ENCODE measurements around the gene NOL4L. TPM values are rescaled to one million over a fixed set of nuclear protein-coding genes. Genes with fewer than 3 reads are reported as not detected.
A peak's percentile ranks its signal among the peaks of the same experiment; 100 is the strongest.

The NOL4L gene
- total RNA-seq, 2 experiments from 2014 or later: 21.8 to 22.1 TPM

DNA sequence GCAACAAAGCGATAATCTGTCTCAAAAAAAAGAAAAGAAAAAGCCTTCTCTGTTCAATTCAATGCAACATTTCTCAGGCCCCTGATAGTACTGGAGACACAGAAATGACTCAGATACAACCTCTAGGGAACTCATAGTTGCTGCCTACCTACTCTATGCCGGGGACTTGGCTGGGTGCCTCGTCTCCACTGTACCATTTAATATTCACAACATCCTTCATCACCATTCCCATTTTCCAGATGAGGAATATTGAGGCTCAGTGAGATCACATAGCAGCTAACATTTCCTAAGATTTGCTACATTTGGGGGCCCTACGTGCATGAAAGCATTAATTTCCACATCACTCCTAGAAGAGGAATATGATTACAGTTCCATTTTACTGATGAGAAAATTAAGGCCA is 7.5 kb downstream of the NOL4L start:
- DNase-seq: no peak
- no peaks in the 10 kb centered on the region for H3K27me3 Mint-ChIP-seq
- CTCF ChIA-PET: interaction anchor here (1.3 kb wide), 1 partner anchor 55 kb away, joined by 4 read pairs; no protein-coding TSS in a partner anchor
- peaks cover 46% of the 10 kb centered on the region for H3K4me1 Mint-ChIP-seq (ENCODE audit: low read depth)
- POLR2A ChIA-PET: no interaction called here
- H3K36me3 Mint-ChIP-seq: no peaks in the 10 kb centered on the region
- intact Hi-C loops (cut with micrococcal nuclease): loop anchor here (2.0 kb wide), 1 partner anchor 23 kb away; no protein-coding TSS in a partner anchor
- no peaks in the 10 kb centered on the region for H3K9me3 Mint-ChIP-seq
- peak overlapping the region; percentile 23 for H3K27ac Mint-ChIP-seq
- no peak overlapping the region for H3K4me3 Mint-ChIP-seq

- H3K36me3 Mint-ChIP-seq: no peaks in the 10 kb centered on the region
- H3K27ac Mint-ChIP-seq: no peak overlapping the region
- DNase-seq: no peak
- ChIA-PET POLR2A (no interaction called here), CTCF (interaction anchor here (0.8 kb wide), 1 partner anchor 54 kb away, joined by 4 read pairs; no protein-coding TSS in a partner anchor)
- intact Hi-C loops (cut with micrococcal nuclease): loop anchor here (2.0 kb wide), 1 partner anchor 22 kb away; no protein-coding TSS in a partner anchor
- no peaks in the 10 kb centered on the region for H3K27me3 Mint-ChIP-seq
- peaks cover 48% of the 10 kb centered on the region for H3K4me1 Mint-ChIP-seq (ENCODE audit: low read depth)
- H3K9me3 Mint-ChIP-seq: no peaks in the 10 kb centered on the region
- H3K4me3 Mint-ChIP-seq: no peak overlapping the region
Measured at GRCh38 chr20:32577023-32577422, 8.1 kb downstream of the NOL4L start.

GRCh38 chr20:32576560-32576959 is 8.6 kb downstream of the NOL4L start:
- ChIA-PET POLR2A (no interaction called here), CTCF (interaction anchor here (0.8 kb wide), 1 partner anchor 54 kb away, joined by 4 read pairs; no protein-coding TSS in a partner anchor)
- Mint-ChIP-seq H3K27ac (no peak overlapping the region), H3K27me3 (no peaks in the 10 kb centered on the region), H3K4me1 (ENCODE audit: low read depth) (peaks cover 48% of the 10 kb centered on the region), H3K4me3 (no peak overlapping the region), H3K36me3 (no peaks in the 10 kb centered on the region), H3K9me3 (no peaks in the 10 kb centered on the region)
- DNase-seq: no peak
- intact Hi-C loops (cut with micrococcal nuclease): loop anchor here (2.0 kb wide), 1 partner anchor 22 kb away; no protein-coding TSS in a partner anchor

GRCh38 chr20:32575805-32576204 is 9.3 kb downstream of the NOL4L start:
- no peak overlapping the region for H3K4me3 Mint-ChIP-seq
- intact Hi-C loops (cut with micrococcal nuclease): loop anchor here (2.0 kb wide), 1 partner anchor 21 kb away; no protein-coding TSS in a partner anchor
- DNase-seq: no peak
- POLR2A ChIA-PET: no interaction called here
- H3K9me3 Mint-ChIP-seq: no peaks in the 10 kb centered on the region
- no peak overlapping the region for H3K27ac Mint-ChIP-seq
- no peaks in the 10 kb centered on the region for H3K27me3 Mint-ChIP-seq
- CTCF ChIA-PET: interaction anchor here (1.3 kb wide), 1 partner anchor 53 kb away, joined by 4 read pairs; no protein-coding TSS in a partner anchor
- no peaks in the 10 kb centered on the region for H3K36me3 Mint-ChIP-seq
- H3K4me1 Mint-ChIP-seq (ENCODE audit: low read depth): peaks cover 45% of the 10 kb centered on the region

GRCh38 chr20:32575227-32575581 is 9.9 kb downstream of the NOL4L start:
- Mint-ChIP-seq H3K4me3 (no peak overlapping the region), H3K9me3 (no peaks in the 10 kb centered on the region), H3K36me3 (no peaks in the 10 kb centered on the region), H3K4me1 (ENCODE audit: low read depth) (peaks cover 45% of the 10 kb centered on the region), H3K27me3 (no peaks in the 10 kb centered on the region), H3K27ac (no peak overlapping the region)
- POLR2A ChIA-PET: interaction anchor here (0.9 to 1.0 kb wide), 2 partner anchors 34 to 36 kb away, joined by 3 to 5 read pairs; no protein-coding TSS in a partner anchor
- DNase-seq: no peak
- CTCF ChIA-PET: interaction anchor here (1.0 to 1.3 kb wide), 4 partner anchors 20 to 99 kb away, joined by 3 to 4 read pairs (median 4); partner anchors contain the start of gene C20orf203
- intact Hi-C loops (cut with micrococcal nuclease): no loop called here

DNA sequence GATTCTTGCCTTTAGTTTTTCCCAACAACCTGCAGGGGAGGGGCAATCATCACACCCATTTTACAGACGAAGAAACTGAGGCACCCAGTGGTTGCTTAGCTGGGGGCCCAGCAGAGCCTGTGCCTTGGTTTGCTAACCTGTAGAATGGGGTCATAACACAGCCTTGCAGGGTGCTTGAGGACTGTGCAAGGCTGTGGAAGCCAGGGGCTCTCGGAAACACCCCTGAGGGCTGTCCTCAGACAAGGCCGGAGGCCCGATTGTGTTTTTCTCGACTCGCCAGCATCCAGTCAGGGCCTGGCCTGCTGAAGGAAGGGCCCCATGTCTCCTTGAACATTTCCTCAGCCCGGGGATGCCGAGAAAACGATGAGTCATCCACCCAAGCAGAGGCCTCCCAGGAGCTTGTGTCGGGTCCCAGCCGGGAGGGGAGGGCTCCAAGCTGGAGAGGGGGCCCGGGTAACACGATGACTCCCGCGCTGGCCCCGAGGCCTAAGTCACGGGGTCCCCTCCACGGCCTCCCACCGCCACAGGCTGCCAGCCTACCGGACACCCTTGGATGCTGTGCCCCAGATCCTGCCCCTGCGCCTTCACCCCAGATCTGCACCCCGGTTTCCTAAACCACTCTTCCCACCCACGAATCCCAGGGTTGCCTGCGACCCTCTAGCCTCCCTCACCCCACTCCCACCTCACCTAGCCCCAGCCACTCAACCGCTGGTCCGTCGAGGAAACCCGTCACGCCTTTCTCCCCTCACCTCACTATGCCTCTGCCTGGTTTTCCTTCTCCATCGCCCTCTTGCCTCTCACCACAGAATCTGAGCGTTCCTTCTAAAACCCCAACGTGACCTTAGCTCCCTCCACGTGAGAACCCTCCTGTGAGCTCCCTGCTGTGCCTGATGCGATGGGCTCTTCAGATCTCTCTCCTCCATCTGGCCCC is 10.6 kb downstream of the NOL4L start:
- peak; percentile 74 for DNase-seq
- H3K4me3 Mint-ChIP-seq: no peak overlapping the region
- no peaks in the 10 kb centered on the region for H3K9me3 Mint-ChIP-seq
- no peak overlapping the region for H3K27ac Mint-ChIP-seq
- H3K36me3 Mint-ChIP-seq: no peaks in the 10 kb centered on the region
- intact Hi-C loops (cut with micrococcal nuclease): no loop called here
- H3K4me1 Mint-ChIP-seq (ENCODE audit: low read depth): peaks cover 44% of the 10 kb centered on the region
- ChIA-PET CTCF (interaction anchor here (0.7 to 2.2 kb wide), 7 partner anchors 10 to 100 kb away, joined by 3 to 5 read pairs (median 4); partner anchors contain the start of gene C20orf203), POLR2A (interaction anchor here (0.9 to 1.0 kb wide), 2 partner anchors 33 to 36 kb away, joined by 3 to 5 read pairs; no protein-coding TSS in a partner anchor)
- no peaks in the 10 kb centered on the region for H3K27me3 Mint-ChIP-seq

DNA sequence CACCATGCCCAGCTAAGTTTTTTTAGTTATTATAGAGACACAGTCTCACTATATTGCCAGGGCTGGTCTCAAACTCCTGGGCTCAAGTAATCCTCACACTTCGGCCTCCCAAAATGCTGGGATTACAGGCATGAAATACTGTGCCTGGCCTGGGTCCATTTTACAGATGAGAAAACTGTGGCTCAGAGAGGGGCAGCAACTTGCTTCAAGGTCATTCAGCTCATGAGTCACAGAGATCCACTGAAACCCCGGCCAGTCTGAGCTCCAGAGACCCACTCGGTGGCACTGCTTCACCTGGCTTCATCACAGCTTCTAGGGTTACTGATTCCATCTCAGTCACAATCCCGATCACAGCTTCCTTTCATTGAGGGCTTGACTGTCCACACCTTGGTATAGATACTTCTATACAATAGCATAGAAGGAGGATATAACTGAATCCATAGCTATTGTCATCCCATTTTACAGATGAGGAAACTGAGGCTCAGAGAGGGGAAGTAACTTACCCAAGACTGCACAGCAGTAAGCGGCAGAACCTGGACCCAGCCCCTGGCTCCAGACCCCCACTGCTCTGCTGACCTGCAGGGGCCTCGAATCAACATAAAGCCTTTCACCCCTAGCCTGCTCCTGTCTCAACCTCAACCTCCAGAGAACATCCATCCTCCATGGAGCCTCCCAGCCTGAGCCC is 11.8 kb downstream of the NOL4L start:
- Mint-ChIP-seq H3K4me1 (ENCODE audit: low read depth) (peaks cover 38% of the 10 kb centered on the region), H3K9me3 (no peaks in the 10 kb centered on the region), H3K27ac (no peak overlapping the region), H3K27me3 (no peaks in the 10 kb centered on the region), H3K36me3 (no peaks in the 10 kb centered on the region), H3K4me3 (no peak overlapping the region)
- intact Hi-C loops (cut with micrococcal nuclease): no loop called here
- no peak for DNase-seq
- ChIA-PET CTCF (interaction anchor here (0.9 to 2.2 kb wide), 5 partner anchors 13 to 205 kb away, joined by 3 to 5 read pairs (median 4); no protein-coding TSS in a partner anchor), POLR2A (interaction anchor here (1.2 to 1.5 kb wide), 2 partner anchors 10 to 37 kb away, joined by 3 to 4 read pairs; no protein-coding TSS in a partner anchor)

GRCh38 chr20:32572271-32572968 is 12.7 kb downstream of the NOL4L start:
- no peak for DNase-seq
- Mint-ChIP-seq H3K4me3 (no peak overlapping the region), H3K27me3 (no peaks in the 10 kb centered on the region), H3K36me3 (no peaks in the 10 kb centered on the region), H3K4me1 (ENCODE audit: low read depth) (peaks cover 32% of the 10 kb centered on the region), H3K27ac (no peak overlapping the region), H3K9me3 (no peaks in the 10 kb centered on the region)
- ChIA-PET CTCF (interaction anchor here (1.5 to 2.2 kb wide), 3 partner anchors 12 to 80 kb away, joined by 4 to 5 read pairs (median 5); no protein-coding TSS in a partner anchor), POLR2A (interaction anchor here (1.2 to 1.5 kb wide), 2 partner anchors 11 to 36 kb away, joined by 3 to 4 read pairs; no protein-coding TSS in a partner anchor)
- intact Hi-C loops (cut with micrococcal nuclease): no loop called here

DNA sequence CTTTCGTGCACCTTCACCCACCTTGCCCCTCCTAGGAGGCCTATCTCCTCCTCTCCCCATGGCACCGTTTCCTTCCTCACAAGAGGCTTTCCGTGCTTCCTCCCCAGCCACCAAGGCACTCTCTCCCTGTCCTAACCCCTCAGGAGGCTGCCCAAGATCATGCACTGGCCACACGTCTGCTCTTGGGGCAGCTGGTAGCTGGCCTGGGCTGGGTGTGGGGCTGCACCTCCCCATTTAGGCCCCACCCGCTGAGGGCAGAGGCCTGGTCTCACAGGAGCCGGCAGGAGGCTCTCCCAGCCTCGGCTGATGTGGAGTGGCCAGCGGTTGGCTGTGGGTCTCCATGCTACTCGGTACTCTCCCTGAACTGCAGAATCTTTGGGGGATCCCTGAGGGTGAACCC is 13.6 kb downstream of the NOL4L start:
- H3K27ac Mint-ChIP-seq: no peak overlapping the region
- H3K36me3 Mint-ChIP-seq: no peaks in the 10 kb centered on the region
- no peak overlapping the region for H3K4me3 Mint-ChIP-seq
- no peak for DNase-seq
- CTCF ChIA-PET: no interaction called here
- H3K9me3 Mint-ChIP-seq: no peaks in the 10 kb centered on the region
- no peaks in the 10 kb centered on the region for H3K27me3 Mint-ChIP-seq
- POLR2A ChIA-PET: no interaction called here
- intact Hi-C loops (cut with micrococcal nuclease): no loop called here
- peaks cover 28% of the 10 kb centered on the region for H3K4me1 Mint-ChIP-seq (ENCODE audit: low read depth)

- no peaks in the 10 kb centered on the region for H3K9me3 Mint-ChIP-seq
- POLR2A ChIA-PET: no interaction called here
- H3K36me3 Mint-ChIP-seq: no peaks in the 10 kb centered on the region
- DNase-seq: no peak
- H3K4me1 Mint-ChIP-seq (ENCODE audit: low read depth): peaks cover 29% of the 10 kb centered on the region
- H3K27me3 Mint-ChIP-seq: no peaks in the 10 kb centered on the region
- H3K4me3 Mint-ChIP-seq: no peak overlapping the region
- no peak overlapping the region for H3K27ac Mint-ChIP-seq
- intact Hi-C loops (cut with micrococcal nuclease): no loop called here
- CTCF ChIA-PET: interaction anchor here (1.2 to 1.6 kb wide), 3 partner anchors 48 to 207 kb away, joined by 4 to 10 read pairs (median 6); no protein-coding TSS in a partner anchor
Measured at GRCh38 chr20:32570401-32571190, 14.5 kb downstream of the NOL4L start.

Data from activated CD4-positive, alpha-beta memory T cell treated with anti-CD3 and anti-CD28 coated beads for 36 hours (primary cell).